DMS153 treated with DMSO at 0.1 percent for 48 hours (cell line): ENCODE data around the gene RCAN2.

Source experiments
- DNase-seq: peaks from one replicate; lab custom pipeline; 2025; ENCODE audit not compliant: unreplicated experiment; lab: John Stamatoyannopoulos, UW

Gene RCAN2

GRCh38 chr6:46491628-46492547 is 639 bp upstream of the RCAN2 start:
- peak; percentile 20 for DNase-seq

- no peak for DNase-seq
Measured at GRCh38 chr6:46490425-46491200, 636 bp downstream of the RCAN2 start.

- no peak for DNase-seq
Measured at GRCh38 chr6:46486181-46486580, 5.1 kb downstream of the RCAN2 start.

- no peak for DNase-seq
Measured at GRCh38 chr6:46484081-46484820, 7.0 kb downstream of the RCAN2 start.

- no peak for DNase-seq
Measured at GRCh38 chr6:46476301-46476700, 14.9 kb downstream of the RCAN2 start.

GRCh38 chr6:46473881-46474280 is 17.4 kb downstream of the RCAN2 start:
- no peak for DNase-seq

GRCh38 chr6:46472243-46472642 is 19.0 kb downstream of the RCAN2 start:
- no peak for DNase-seq

GRCh38 chr6:46469021-46469420 is 22.2 kb downstream of the RCAN2 start:
- no peak for DNase-seq

- no peak for DNase-seq
Measured at GRCh38 chr6:46468403-46469010, 22.7 kb downstream of the RCAN2 start.

GRCh38 chr6:46466570-46466969 is 24.7 kb downstream of the RCAN2 start:
- no peak for DNase-seq

- DNase-seq, result no peak
Measured at GRCh38 chr6:46465294-46466165, 25.7 kb downstream of the RCAN2 start.

- DNase-seq, result no peak
Measured at GRCh38 chr6:46456297-46456696, 35.0 kb downstream of the RCAN2 start.

GRCh38 chr6:46454691-46455090 is 36.6 kb downstream of the RCAN2 start:
- DNase-seq, result no peak

GRCh38 chr6:46453741-46454316 is 37.4 kb downstream of the RCAN2 start:
- DNase-seq, result no peak

GRCh38 chr6:46453216-46453615 is 38.0 kb downstream of the RCAN2 start:
- DNase-seq, result no peak

GRCh38 chr6:46452312-46452917 is 38.8 kb downstream of the RCAN2 start:
- peak; percentile 5 for DNase-seq

GRCh38 chr6:46451343-46451742 is 39.9 kb downstream of the RCAN2 start:
- no peak for DNase-seq

GRCh38 chr6:46444772-46445454 is 46.3 kb downstream of the RCAN2 start:
- DNase-seq, result no peak

- DNase-seq, result no peak
Measured at GRCh38 chr6:46443623-46444022, 47.6 kb downstream of the RCAN2 start.
